GM12891 (cell line): Measurements from ENCODE around the gene BCL11B.

Experiments
- POLR2A ChIP-seq: IDR thresholded peaks from 2 replicates; pipeline ENCODE4 v1.6.1; 2011; ENCODE audit warnings: low read depth, low read length, control low read depth
- POLR2AphosphoS5 ChIP-seq: IDR thresholded peaks from 2 replicates; pipeline ENCODE4 v1.6.1; 2011; ENCODE audit warnings: low read depth, low read length, control low read depth

DNA sequence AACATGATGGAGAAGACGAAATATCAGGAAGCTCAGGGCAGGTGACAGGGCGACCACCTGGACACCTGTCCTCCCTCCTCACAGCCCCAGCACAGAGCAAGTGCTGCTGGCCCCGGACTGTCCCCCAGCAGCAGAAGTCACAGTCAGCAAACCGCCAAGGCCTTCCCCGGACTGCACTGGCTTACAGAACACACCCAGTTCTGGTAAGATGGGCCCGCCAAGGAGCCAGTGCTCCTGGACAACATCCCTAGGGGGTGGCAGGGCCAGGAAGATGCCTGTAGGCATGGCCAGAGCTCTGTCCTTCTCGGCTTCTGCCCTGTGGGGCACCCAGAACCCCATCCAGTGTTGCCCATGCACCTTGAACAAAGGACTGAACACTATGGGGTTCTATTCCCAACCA is 77.9 kb downstream of the BCL11B start:
- TF ChIP-seq POLR2A (no peak), POLR2AphosphoS5 (no peak)
